Right atrium auricular region (tissue), 2 donors: Measurements from ENCODE around the gene OXGR1. TPM values are rescaled to one million over a fixed set of nuclear protein-coding genes. Genes with fewer than 3 reads are reported as not detected.
A peak's percentile ranks its signal among the peaks of the same experiment; 100 is the strongest.

Source experiments
- DNase-seq: peaks from one replicate; pipeline ENCODE4 v3.0.0-alpha.2; 2019; ENCODE audit warnings: low spot score
- H3K27ac ChIP-seq, 2 donors: fragments of 200-600 bp; sonication (generic); 1 replicate in 1 of 2; 2 replicates in 1 of 2; pipeline ENCODE4 v1.5.1; 2016 to 2019
- H3K27me3 ChIP-seq, 2 donors: fragments of 200-600 bp; sonication (generic); one replicate each; pipeline versions ENCODE4 v1.5.1 to v1.6.0; 2017 to 2019
- H3K36me3 ChIP-seq: fragments of 200-600 bp; sonication (generic); one replicate; pipeline ENCODE4 v1.5.1; 2016
- H3K4me1 ChIP-seq, 2 donors: fragments of 200-600 bp; sonication (generic); one replicate each; pipeline versions ENCODE4 v1.5.1 to v1.6.0; 2017 to 2019
- H3K4me3 ChIP-seq, 2 donors: fragments of 200-600 bp; sonication (generic); 1 replicate in 1 of 2; 2 replicates in 1 of 2; pipeline ENCODE4 v1.5.1; 2017 to 2019; ENCODE audit warnings: mild to moderate bottlenecking in 1 of 2, moderate library complexity in 1 of 2
- H3K9me3 ChIP-seq, 2 donors: fragments of 200-600 bp; sonication (generic); one replicate each; pipeline ENCODE4 v1.5.1; 2019
- total RNA-seq, 2 donors: library from RNA; depleted of rRNA; stranded (reverse); fragments of >200 nt; gene quantifications; one replicate each; pipeline ENCODE4 v1.1.0, GENCODE V29; 2016
- TF ChIP-seq, protein P1 (sequence below), 2 donors: fragments of 200-600 bp; sonication (generic); IDR thresholded peaks; one replicate each; pipeline ENCODE4 v1.5.1; 2019; ENCODE audit warnings: antibody characterized with exemption in 2 of 2

OXGR1 gene
- total RNA-seq, 2 donors from 2014 or later = 2.4 TPM; not detected in 1

GRCh38 chr13:97019236-97019635 lies 25.0 kb upstream of the OXGR1 start:
- H3K4me1 ChIP-seq = no peaks in the 10 kb centered on the region
- H3K4me3 ChIP-seq = no peak overlapping the region
- no peaks in the 10 kb centered on the region for H3K27me3 ChIP-seq
- H3K9me3 ChIP-seq = no peaks in the 10 kb centered on the region
- DNase-seq = no peak
- no peak overlapping the region for H3K27ac ChIP-seq
- H3K36me3 ChIP-seq = no peaks in the 10 kb centered on the region
- TF ChIP-seq, protein P1, sequence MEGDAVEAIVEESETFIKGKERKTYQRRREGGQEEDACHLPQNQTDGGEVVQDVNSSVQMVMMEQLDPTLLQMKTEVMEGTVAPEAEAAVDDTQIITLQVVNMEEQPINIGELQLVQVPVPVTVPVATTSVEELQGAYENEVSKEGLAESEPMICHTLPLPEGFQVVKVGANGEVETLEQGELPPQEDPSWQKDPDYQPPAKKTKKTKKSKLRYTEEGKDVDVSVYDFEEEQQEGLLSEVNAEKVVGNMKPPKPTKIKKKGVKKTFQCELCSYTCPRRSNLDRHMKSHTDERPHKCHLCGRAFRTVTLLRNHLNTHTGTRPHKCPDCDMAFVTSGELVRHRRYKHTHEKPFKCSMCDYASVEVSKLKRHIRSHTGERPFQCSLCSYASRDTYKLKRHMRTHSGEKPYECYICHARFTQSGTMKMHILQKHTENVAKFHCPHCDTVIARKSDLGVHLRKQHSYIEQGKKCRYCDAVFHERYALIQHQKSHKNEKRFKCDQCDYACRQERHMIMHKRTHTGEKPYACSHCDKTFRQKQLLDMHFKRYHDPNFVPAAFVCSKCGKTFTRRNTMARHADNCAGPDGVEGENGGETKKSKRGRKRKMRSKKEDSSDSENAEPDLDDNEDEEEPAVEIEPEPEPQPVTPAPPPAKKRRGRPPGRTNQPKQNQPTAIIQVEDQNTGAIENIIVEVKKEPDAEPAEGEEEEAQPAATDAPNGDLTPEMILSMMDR (IDR thresholded peaks at IDR 0.05) = no peak

- Histone ChIP-seq H3K9me3 (no peaks in the 10 kb centered on the region), H3K4me1 (no peaks in the 10 kb centered on the region), H3K27ac (no peak overlapping the region), H3K36me3 (no peaks in the 10 kb centered on the region), H3K27me3 (no peaks in the 10 kb centered on the region), H3K4me3 (no peak overlapping the region)
- TF ChIP-seq, protein P1 (IDR thresholded peaks at IDR 0.05) = peak; percentile 80 to 92
- no peak for DNase-seq
These were observed 23.9 kb upstream of the OXGR1 start for GRCh38 chr13:97018029-97018819.

- Histone ChIP-seq H3K36me3 (no peaks in the 10 kb centered on the region), H3K27me3 (no peaks in the 10 kb centered on the region), H3K4me1 (no peaks in the 10 kb centered on the region), H3K4me3 (no peak overlapping the region), H3K27ac (no peak overlapping the region), H3K9me3 (no peaks in the 10 kb centered on the region)
- no peak for DNase-seq
- TF ChIP-seq, protein P1 (IDR thresholded peaks at IDR 0.05) = no peak
These were observed 23.0 kb upstream of the OXGR1 start for GRCh38 chr13:97017322-97017721.

DNA sequence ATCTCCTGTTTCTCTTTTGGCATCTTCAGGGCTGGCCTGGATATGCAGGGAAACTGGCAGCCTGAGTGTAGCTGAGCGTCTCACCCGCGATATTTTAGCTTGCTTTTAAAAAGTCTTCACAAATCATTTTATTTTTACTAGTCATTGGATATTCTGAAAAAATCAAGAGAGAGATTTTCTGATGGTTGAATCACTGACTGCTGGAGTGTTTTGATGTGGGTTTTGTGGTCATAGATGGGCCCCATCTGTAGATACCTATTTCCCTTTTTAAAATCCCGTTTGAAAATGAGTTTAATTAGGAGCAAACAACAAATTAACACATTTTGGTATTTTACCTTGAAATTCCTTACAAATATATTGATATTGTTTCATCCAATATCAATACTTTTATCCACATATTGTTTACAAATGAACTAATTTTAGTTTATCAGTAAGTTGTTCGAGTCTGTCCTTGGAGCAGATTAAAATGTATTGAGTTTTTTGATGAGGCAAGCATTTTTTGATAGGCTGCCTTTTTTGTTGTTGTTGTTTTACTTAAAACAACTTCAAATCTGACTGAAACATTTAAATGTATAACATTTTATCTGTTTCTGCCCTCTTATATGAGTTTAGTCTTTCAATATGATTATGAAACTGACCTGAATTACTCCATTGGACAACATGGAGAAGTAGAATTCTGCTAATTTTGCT lies 21.5 kb upstream of the OXGR1 start:
- TF ChIP-seq, protein P1 (IDR thresholded peaks at IDR 0.05) = no peak
- Histone ChIP-seq H3K9me3 (no peaks in the 10 kb centered on the region), H3K27ac (no peak overlapping the region), H3K36me3 (no peaks in the 10 kb centered on the region), H3K4me1 (no peaks in the 10 kb centered on the region), H3K4me3 (no peak overlapping the region), H3K27me3 (no peaks in the 10 kb centered on the region)
- no peak for DNase-seq

DNA sequence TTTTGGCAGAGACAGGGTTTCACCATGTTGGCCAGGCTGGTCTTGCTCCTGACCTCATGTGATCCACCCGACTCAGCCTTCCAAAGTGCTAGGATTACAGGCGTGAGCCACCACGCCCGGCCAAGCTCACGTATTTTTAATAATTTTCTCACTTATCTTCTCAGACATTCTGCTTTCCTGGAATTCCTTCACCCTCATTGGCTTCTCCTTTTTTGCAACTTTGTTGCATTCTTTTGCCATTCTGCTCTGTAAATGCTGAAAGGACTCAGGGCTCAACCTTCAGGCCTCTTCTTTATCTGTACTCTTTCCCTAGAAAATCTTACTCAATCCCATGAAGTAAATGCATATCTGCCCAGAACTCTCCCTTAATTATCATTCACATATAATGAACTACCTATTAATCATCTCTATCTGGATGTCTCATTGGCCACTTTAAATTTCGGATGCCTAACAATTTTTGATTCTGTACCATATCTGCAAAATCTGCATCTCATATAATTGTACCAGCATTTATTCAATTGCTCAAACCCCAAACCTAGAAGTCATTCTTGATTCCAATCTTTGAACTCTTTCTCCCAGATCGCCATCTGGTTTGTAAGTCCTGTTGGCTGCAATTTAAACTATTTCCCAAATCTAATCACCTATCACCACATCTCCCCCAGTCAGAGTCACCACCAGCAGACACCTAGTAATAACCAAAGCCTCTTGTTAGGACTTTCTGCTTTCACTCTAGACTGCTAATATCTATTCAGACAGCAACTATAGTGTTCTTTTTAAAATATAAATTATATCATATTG lies 18.2 kb upstream of the OXGR1 start:
- H3K4me3 ChIP-seq = no peak overlapping the region
- H3K36me3 ChIP-seq = no peaks in the 10 kb centered on the region
- H3K27me3 ChIP-seq = no peaks in the 10 kb centered on the region
- no peak overlapping the region for H3K27ac ChIP-seq
- TF ChIP-seq, protein P1 (IDR thresholded peaks at IDR 0.05) = no peak
- H3K4me1 ChIP-seq = no peaks in the 10 kb centered on the region
- H3K9me3 ChIP-seq = no peaks in the 10 kb centered on the region
- no peak for DNase-seq
